HL-60 (cell line): ENCODE data around the gene HLA-DQB1.
"Not testable (repeated sequence)": the region's sequence is repeated elsewhere in the genome, so short reads cannot be mapped to it uniquely, and the experiment has no call there.

ENCODE experiments used
- DNase-seq, 2 experiments: peaks; one replicate each; pipeline ENCODE4 v3.0.0-alpha.2; 2010 to 2020; ENCODE audit warnings: low read depth in 1 of 2, low spot score in 1 of 2
- H3K27ac ChIP-seq: fragments of 250-450 bp; sonication (Bioruptor Pico); replicated peaks from 2 replicates; pipeline ENCODE4 v1.5.1; 2020; ENCODE audit warnings: mild to moderate bottlenecking, moderate library complexity
- H3K27me3 ChIP-seq: fragments of 250-450 bp; sonication (Bioruptor Pico); 2 replicates; pipeline ENCODE4 v1.5.1; 2021; ENCODE audit warnings: mild to moderate bottlenecking, moderate library complexity; ENCODE audit not compliant: insufficient read depth, poor library complexity, severe bottlenecking
- H3K4me3 ChIP-seq: replicated peaks from 2 replicates; pipeline ENCODE4 v1.5.1; 2011; ENCODE audit warnings: mild to moderate bottlenecking, control low read depth, low read length; ENCODE audit not compliant: insufficient read depth
- CTCF ChIP-seq: IDR thresholded peaks from one replicate; pipeline ENCODE4 v1.5.1; 2011; ENCODE audit warnings: low read length, control low read depth, inconsistent platforms; ENCODE audit not compliant: insufficient read depth
- GABPA ChIP-seq: IDR thresholded peaks from 2 replicates; pipeline ENCODE4 v1.6.1; 2012; ENCODE audit warnings: low read depth
- POLR2AphosphoS5 ChIP-seq: IDR thresholded peaks from 2 replicates; pipeline ENCODE4 v1.6.1; 2012; ENCODE audit warnings: low read depth
- REST ChIP-seq: IDR thresholded peaks from 2 replicates; pipeline ENCODE4 v1.6.1; 2012; ENCODE audit warnings: low read depth; ENCODE audit not compliant: insufficient replicate concordance
- SPI1 ChIP-seq: IDR thresholded peaks from 2 replicates; pipeline ENCODE4 v1.6.1; 2012; ENCODE audit warnings: low read depth, mild to moderate bottlenecking, borderline replicate concordance

HLA-DQB1 gene

GRCh38 chr6:32658268-32658897, 8.1 kb downstream of the HLA-DQB1 start:
- Histone ChIP-seq H3K27ac (no peak overlapping the region), H3K27me3 (no peaks in the 10 kb centered on the region), H3K4me3 (no peak overlapping the region)
- TF ChIP-seq SPI1 (no peak), POLR2AphosphoS5 (no peak), GABPA (no peak), REST (no peak), CTCF (no peak)
- DNase-seq, result no peak

GRCh38 chr6:32657819-32658218, 8.6 kb downstream of the HLA-DQB1 start:
- H3K27ac ChIP-seq, H3K27me3 ChIP-seq, DNase-seq: not testable (repeated sequence)

GRCh38 chr6:32657329-32657728, 9.1 kb downstream of the HLA-DQB1 start:
- not testable (repeated sequence) for H3K27me3 ChIP-seq, H3K4me3 ChIP-seq, H3K27ac ChIP-seq, DNase-seq

More at GRCh38 chr6:32657819-32658218, 8.6 kb downstream of the HLA-DQB1 start:
- H3K4me3 ChIP-seq, result not testable (repeated sequence)

- no peak for DNase-seq
- H3K4me3 ChIP-seq, result no peak overlapping the region
- TF ChIP-seq POLR2AphosphoS5 (no peak), REST (no peak), CTCF (no peak), GABPA (no peak), SPI1 (no peak)
- no peak overlapping the region for H3K27ac ChIP-seq
- H3K27me3 ChIP-seq, result no peaks in the 10 kb centered on the region
Observed at GRCh38 chr6:32655203-32655710, 11.2 kb downstream of the HLA-DQB1 start.

GRCh38 chr6:32645047-32645703, 21.3 kb downstream of the HLA-DQB1 start:
- no peak overlapping the region for H3K27ac ChIP-seq
- no peaks in the 10 kb centered on the region for H3K27me3 ChIP-seq
- no peak overlapping the region for H3K4me3 ChIP-seq
- TF ChIP-seq REST (no peak), SPI1 (no peak), POLR2AphosphoS5 (no peak), GABPA (no peak), CTCF (no peak)
- DNase-seq, result no peak
